ENCODE measurements around the gene DYNC1LI2.
"Not testable (repeated sequence)": the region's sequence is repeated elsewhere in the genome, so short reads cannot be mapped to it uniquely, and the experiment has no call there.

Gene DYNC1LI2

GRCh38 chr16:66690106-66690847 lies 61.1 kb downstream of the DYNC1LI2 start:
- Histone ChIP-seq H3K27me3 (ENCODE audit: control insufficient read depth in 1 of 2, insufficient read depth in 2 of 2, low read length in 2 of 2) (no peaks in the 10 kb centered on the region), H3K36me3 (ENCODE audit: control insufficient read depth in 1 of 2, insufficient read depth in 2 of 2, low read length in 2 of 2) (no peaks in the 10 kb centered on the region), H3K27ac (ENCODE audit: low read depth, low read length) (no peak overlapping the region), H3K9me3 (ENCODE audit: control insufficient read depth in 1 of 2, low read length in 2 of 2) (no peaks in the 10 kb centered on the region), H3K9ac (ENCODE audit: low read depth in 1 of 2, low read length in 2 of 2) (no peak overlapping the region), H3K4me3 (ENCODE audit: low read depth in 1 of 2, low read length in 2 of 2) (no peak overlapping the region), H3K4me1 (ENCODE audit: control insufficient read depth in 1 of 2, insufficient read depth in 2 of 2, low read length in 2 of 2) (peaks cover 14 to 25% of the 10 kb centered on the region in 2 donors)

- Histone ChIP-seq H3K4me3 (ENCODE audit: low read depth in 1 of 2, low read length in 2 of 2) (no peak overlapping the region), H3K27ac (ENCODE audit: low read depth, low read length) (no peak overlapping the region), H3K27me3 (ENCODE audit: control insufficient read depth in 1 of 2, insufficient read depth in 2 of 2, low read length in 2 of 2) (no peaks in the 10 kb centered on the region), H3K4me1 (ENCODE audit: control insufficient read depth in 1 of 2, insufficient read depth in 2 of 2, low read length in 2 of 2) (peaks cover 9 to 18% of the 10 kb centered on the region in 2 donors), H3K9me3 (ENCODE audit: control insufficient read depth in 1 of 2, low read length in 2 of 2) (no peaks in the 10 kb centered on the region), H3K9ac (ENCODE audit: low read depth in 1 of 2, low read length in 2 of 2) (no peak overlapping the region), H3K36me3 (ENCODE audit: control insufficient read depth in 1 of 2, insufficient read depth in 2 of 2, low read length in 2 of 2) (no peaks in the 10 kb centered on the region)
These were observed 62.1 kb downstream of the DYNC1LI2 start for GRCh38 chr16:66689282-66689681.

DNA sequence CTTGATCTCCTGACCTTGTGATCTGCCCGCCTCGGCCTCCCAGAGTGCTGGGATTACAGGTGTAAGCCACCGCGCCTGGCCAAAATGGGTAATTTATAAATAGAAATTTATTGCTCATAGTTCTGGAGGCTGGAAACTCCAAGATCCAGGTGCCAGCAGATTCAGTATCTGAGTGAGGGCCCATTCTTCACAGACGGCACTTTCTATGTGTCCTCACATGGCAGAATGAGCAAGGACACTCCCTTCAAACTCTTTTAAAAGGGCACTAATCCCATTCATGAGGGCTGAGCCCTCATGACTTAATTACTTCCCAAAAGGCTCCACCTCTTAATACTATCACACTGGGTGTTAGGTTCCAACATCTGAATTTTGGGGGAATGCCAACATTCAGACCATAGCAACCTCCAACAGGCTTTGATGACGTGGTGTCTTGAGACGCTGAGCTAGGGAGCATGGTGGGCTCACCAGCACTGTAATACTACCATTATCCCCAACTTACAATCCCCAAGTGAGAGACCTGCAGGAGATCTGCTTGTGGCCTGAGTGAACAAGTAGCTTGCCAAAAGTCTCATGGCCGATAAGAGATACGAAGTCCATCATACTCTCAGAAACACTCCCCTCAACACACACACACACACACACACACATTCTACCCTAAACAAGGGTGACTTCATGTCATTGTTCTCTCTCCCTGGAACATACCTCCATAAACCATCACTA lies 63.3 kb downstream of the DYNC1LI2 start:
- H3K27me3 ChIP-seq (ENCODE audit: control insufficient read depth in 1 of 2, insufficient read depth in 2 of 2, low read length in 2 of 2) = no peaks in the 10 kb centered on the region
- H3K4me1 ChIP-seq (ENCODE audit: control insufficient read depth in 1 of 2, insufficient read depth in 2 of 2, low read length in 2 of 2) = peaks cover 9 to 18% of the 10 kb centered on the region in 2 donors
- no peak overlapping the region for H3K27ac ChIP-seq (ENCODE audit: low read depth, low read length)
- H3K9me3 ChIP-seq (ENCODE audit: control insufficient read depth in 1 of 2, low read length in 2 of 2) = no peaks in the 10 kb centered on the region
- H3K4me3 ChIP-seq (ENCODE audit: low read depth in 1 of 2, low read length in 2 of 2) = no peak overlapping the region
- H3K36me3 ChIP-seq (ENCODE audit: control insufficient read depth in 1 of 2, insufficient read depth in 2 of 2, low read length in 2 of 2) = no peaks in the 10 kb centered on the region
- no peak overlapping the region for H3K9ac ChIP-seq (ENCODE audit: low read depth in 1 of 2, low read length in 2 of 2)

DNA sequence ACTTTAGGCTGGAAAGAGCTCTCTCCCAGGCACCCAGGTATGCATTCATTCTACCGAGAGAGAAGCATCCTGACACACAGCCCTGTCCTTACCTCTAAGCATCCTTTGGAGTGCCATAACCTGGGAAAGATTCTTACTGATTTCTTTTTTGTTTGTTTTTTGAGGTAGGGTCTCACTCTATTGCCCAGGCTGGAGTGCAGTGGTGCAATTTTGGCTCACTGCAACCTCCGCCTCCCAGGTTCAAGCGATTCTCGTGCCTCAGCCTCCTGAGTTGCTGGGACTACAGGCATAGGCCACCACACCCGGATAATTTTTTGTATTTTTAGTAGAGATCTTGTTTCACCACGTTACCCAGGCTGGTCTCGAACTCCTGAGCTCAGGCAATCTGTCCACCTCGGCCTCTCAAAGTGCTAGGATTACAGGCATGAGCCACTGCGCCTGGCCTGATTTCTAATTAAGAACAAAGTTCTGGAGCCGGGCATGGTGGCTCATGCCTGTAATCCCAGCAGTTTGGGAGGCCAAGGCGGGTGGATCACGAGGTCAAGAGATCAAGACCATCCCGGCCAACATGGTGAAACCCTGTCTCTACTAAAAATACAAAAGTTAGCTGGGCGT lies 65.8 kb downstream of the DYNC1LI2 start:
- not testable (repeated sequence) for H3K27me3 ChIP-seq (ENCODE audit: control insufficient read depth in 1 of 2, insufficient read depth in 2 of 2, low read length in 2 of 2); H3K4me3 ChIP-seq (ENCODE audit: low read depth in 1 of 2, low read length in 2 of 2); H3K36me3 ChIP-seq (ENCODE audit: control insufficient read depth in 1 of 2, insufficient read depth in 2 of 2, low read length in 2 of 2); H3K9ac ChIP-seq (ENCODE audit: low read depth in 1 of 2, low read length in 2 of 2); H3K9me3 ChIP-seq (ENCODE audit: control insufficient read depth in 1 of 2, low read length in 2 of 2); H3K27ac ChIP-seq (ENCODE audit: low read depth, low read length)
- H3K4me1 ChIP-seq (ENCODE audit: control insufficient read depth in 1 of 2, insufficient read depth in 2 of 2, low read length in 2 of 2) = peaks cover under 1 to 11% of the 10 kb centered on the region in 2 donors

DNA sequence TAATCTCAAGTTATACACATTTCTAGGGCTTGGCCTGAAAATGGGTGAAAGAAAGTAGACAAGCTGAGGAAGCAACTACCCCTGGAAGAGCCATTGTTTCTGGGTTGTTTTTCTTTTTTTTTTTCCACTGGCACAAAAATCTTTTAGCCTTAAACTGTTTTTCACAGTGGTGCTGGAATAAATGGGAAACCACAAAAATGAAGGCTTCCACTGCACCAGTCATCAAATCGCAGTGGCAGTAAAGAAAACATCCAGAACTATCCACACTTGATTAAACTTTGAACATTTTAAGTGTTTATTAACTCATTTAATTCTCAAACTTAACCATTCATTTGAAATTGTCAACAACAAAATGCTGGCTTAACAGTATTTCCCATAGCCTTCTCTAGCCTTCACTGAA lies 69.1 kb downstream of the DYNC1LI2 start:
- H3K27me3 ChIP-seq (ENCODE audit: control insufficient read depth in 1 of 2, insufficient read depth in 2 of 2, low read length in 2 of 2) = no peaks in the 10 kb centered on the region
- H3K36me3 ChIP-seq (ENCODE audit: control insufficient read depth in 1 of 2, insufficient read depth in 2 of 2, low read length in 2 of 2) = peaks cover 0 to 3% of the 10 kb centered on the region in 2 donors
- H3K27ac ChIP-seq (ENCODE audit: low read depth, low read length) = no peak overlapping the region
- no peak overlapping the region for H3K4me3 ChIP-seq (ENCODE audit: low read depth in 1 of 2, low read length in 2 of 2)
- H3K9me3 ChIP-seq (ENCODE audit: control insufficient read depth in 1 of 2, low read length in 2 of 2) = no peaks in the 10 kb centered on the region
- H3K9ac ChIP-seq (ENCODE audit: low read depth in 1 of 2, low read length in 2 of 2) = no peak overlapping the region
- no peaks in the 10 kb centered on the region for H3K4me1 ChIP-seq (ENCODE audit: control insufficient read depth in 1 of 2, insufficient read depth in 2 of 2, low read length in 2 of 2)

DNA sequence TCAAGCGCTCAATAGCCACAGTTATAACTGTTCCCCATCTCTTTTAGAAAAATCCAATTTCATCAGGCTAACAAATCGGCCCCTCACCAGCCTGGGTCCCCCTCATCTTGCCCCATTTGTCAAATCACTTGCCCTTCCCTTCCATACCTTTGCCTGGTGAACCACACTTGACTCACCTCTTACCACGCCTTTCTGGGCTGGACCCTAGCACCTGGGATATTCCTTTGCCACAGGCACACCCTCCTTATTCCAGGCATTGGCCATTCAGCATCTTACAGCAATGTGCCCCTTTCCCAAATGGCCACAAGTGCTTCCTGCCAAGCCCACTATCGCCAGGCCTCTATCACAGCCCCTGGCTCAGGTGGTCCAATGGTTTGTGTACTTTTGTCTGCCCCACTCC lies 69.7 kb downstream of the DYNC1LI2 start:
- Histone ChIP-seq H3K27me3 (ENCODE audit: control insufficient read depth in 1 of 2, insufficient read depth in 2 of 2, low read length in 2 of 2) (no peaks in the 10 kb centered on the region), H3K4me1 (ENCODE audit: control insufficient read depth in 1 of 2, insufficient read depth in 2 of 2, low read length in 2 of 2) (no peaks in the 10 kb centered on the region), H3K9ac (ENCODE audit: low read depth in 1 of 2, low read length in 2 of 2) (no peak overlapping the region), H3K4me3 (ENCODE audit: low read depth in 1 of 2, low read length in 2 of 2) (no peak overlapping the region), H3K9me3 (ENCODE audit: control insufficient read depth in 1 of 2, low read length in 2 of 2) (no peaks in the 10 kb centered on the region), H3K36me3 (ENCODE audit: control insufficient read depth in 1 of 2, insufficient read depth in 2 of 2, low read length in 2 of 2) (peaks cover 0 to 5% of the 10 kb centered on the region in 2 donors), H3K27ac (ENCODE audit: low read depth, low read length) (no peak overlapping the region)

DNA sequence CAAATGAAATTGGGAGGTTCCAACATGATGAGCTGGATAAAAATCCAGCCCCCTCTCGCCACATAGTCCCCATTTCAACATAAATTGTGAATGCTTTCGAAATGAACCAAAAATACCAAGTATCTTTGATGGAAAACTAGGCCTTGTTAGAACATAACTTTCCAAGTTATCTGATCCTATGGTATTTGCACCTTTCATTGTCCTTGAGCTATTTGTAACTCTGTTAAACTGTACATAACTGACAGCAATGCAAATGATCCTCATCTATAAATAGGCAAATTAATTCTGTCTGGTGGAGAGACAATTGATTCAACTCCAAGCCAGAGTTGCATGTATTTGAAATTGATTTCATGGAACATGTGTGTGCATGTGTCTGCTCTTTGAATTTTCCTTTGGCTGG lies 73.1 kb downstream of the DYNC1LI2 start:
- Histone ChIP-seq H3K36me3 (ENCODE audit: control insufficient read depth in 1 of 2, insufficient read depth in 2 of 2, low read length in 2 of 2) (peaks cover 0 to 5% of the 10 kb centered on the region in 2 donors), H3K9ac (ENCODE audit: low read depth in 1 of 2, low read length in 2 of 2) (no peak overlapping the region), H3K4me3 (ENCODE audit: low read depth in 1 of 2, low read length in 2 of 2) (no peak overlapping the region), H3K27ac (ENCODE audit: low read depth, low read length) (no peak overlapping the region), H3K27me3 (ENCODE audit: control insufficient read depth in 1 of 2, insufficient read depth in 2 of 2, low read length in 2 of 2) (no peaks in the 10 kb centered on the region), H3K9me3 (ENCODE audit: control insufficient read depth in 1 of 2, low read length in 2 of 2) (no peaks in the 10 kb centered on the region), H3K4me1 (ENCODE audit: control insufficient read depth in 1 of 2, insufficient read depth in 2 of 2, low read length in 2 of 2) (no peaks in the 10 kb centered on the region)

DNA sequence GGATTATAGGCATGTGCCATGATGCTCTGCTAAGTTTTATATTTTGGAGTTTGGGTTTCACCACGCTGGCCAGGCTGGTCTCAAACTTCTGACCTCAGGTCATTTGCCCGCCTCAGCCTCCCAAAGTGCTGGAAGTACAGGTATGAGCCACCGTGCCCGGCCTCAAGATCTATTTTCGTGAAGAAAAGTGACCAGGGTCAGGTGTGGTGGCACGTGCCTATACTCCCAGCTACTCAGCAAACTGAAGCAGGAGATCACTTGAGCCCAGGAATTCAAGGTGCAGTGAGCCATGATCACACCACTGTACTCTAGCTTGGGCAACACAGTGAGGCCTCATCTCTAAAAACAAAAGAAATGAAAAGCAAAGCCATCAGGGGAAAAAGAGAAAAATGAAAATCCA lies 73.6 kb downstream of the DYNC1LI2 start:
- peaks cover 0 to 5% of the 10 kb centered on the region in 2 donors for H3K36me3 ChIP-seq (ENCODE audit: control insufficient read depth in 1 of 2, insufficient read depth in 2 of 2, low read length in 2 of 2)
- no peaks in the 10 kb centered on the region for H3K9me3 ChIP-seq (ENCODE audit: control insufficient read depth in 1 of 2, low read length in 2 of 2)
- H3K27ac ChIP-seq (ENCODE audit: low read depth, low read length) = no peak overlapping the region
- H3K9ac ChIP-seq (ENCODE audit: low read depth in 1 of 2, low read length in 2 of 2) = no peak overlapping the region
- H3K4me1 ChIP-seq (ENCODE audit: control insufficient read depth in 1 of 2, insufficient read depth in 2 of 2, low read length in 2 of 2) = no peaks in the 10 kb centered on the region
- no peaks in the 10 kb centered on the region for H3K27me3 ChIP-seq (ENCODE audit: control insufficient read depth in 1 of 2, insufficient read depth in 2 of 2, low read length in 2 of 2)
- H3K4me3 ChIP-seq (ENCODE audit: low read depth in 1 of 2, low read length in 2 of 2) = no peak overlapping the region

DNA sequence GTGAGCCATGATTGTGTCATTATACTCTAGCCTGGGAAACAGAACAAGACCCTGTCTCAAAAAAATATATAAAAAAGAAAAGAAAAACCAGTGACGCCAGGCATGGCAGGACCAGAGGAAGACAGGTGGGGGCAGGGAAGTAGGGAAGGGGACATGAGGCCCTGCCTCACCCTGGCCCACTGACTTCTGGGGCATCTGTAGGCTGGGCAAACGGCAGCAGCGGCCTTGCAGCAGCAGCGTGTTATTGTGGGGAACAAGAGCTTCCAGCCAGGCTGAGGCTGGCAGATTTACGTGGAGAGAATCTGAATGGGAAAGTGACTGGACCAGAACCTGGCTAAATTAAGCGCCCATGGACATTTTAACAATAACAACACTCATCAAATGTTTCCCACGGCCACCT lies 74.2 kb downstream of the DYNC1LI2 start:
- H3K9me3 ChIP-seq (ENCODE audit: control insufficient read depth in 1 of 2, low read length in 2 of 2) = no peaks in the 10 kb centered on the region
- no peak overlapping the region for H3K9ac ChIP-seq (ENCODE audit: low read depth in 1 of 2, low read length in 2 of 2)
- H3K27ac ChIP-seq (ENCODE audit: low read depth, low read length) = no peak overlapping the region
- no peak overlapping the region for H3K4me3 ChIP-seq (ENCODE audit: low read depth in 1 of 2, low read length in 2 of 2)
- H3K4me1 ChIP-seq (ENCODE audit: control insufficient read depth in 1 of 2, insufficient read depth in 2 of 2, low read length in 2 of 2) = no peaks in the 10 kb centered on the region
- H3K27me3 ChIP-seq (ENCODE audit: control insufficient read depth in 1 of 2, insufficient read depth in 2 of 2, low read length in 2 of 2) = no peaks in the 10 kb centered on the region
- peaks cover 0 to 5% of the 10 kb centered on the region in 2 donors for H3K36me3 ChIP-seq (ENCODE audit: control insufficient read depth in 1 of 2, insufficient read depth in 2 of 2, low read length in 2 of 2)

DNA sequence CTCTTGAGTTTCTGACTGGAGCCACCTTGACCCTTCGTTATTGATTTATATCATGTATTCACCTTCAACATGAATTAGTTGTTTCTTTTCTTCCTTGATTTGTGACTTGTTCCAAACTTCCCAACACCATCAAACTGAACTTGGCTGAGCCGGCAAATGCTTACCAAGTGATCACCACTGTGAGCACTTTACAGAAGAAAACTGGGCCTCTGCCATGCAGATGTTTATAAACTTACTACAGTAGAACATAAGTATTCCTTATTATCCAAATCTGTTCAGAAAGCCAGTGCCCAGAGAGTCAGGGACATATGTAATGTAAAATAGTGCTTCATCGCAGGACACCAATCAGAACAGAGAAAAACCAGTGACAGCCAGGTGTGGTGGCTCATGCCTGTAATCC lies 74.8 kb downstream of the DYNC1LI2 start:
- H3K9me3 ChIP-seq (ENCODE audit: control insufficient read depth in 1 of 2, low read length in 2 of 2) = no peaks in the 10 kb centered on the region
- H3K4me1 ChIP-seq (ENCODE audit: control insufficient read depth in 1 of 2, insufficient read depth in 2 of 2, low read length in 2 of 2) = no peaks in the 10 kb centered on the region
- no peak overlapping the region for H3K27ac ChIP-seq (ENCODE audit: low read depth, low read length)
- H3K27me3 ChIP-seq (ENCODE audit: control insufficient read depth in 1 of 2, insufficient read depth in 2 of 2, low read length in 2 of 2) = no peaks in the 10 kb centered on the region
- peaks cover 0 to 5% of the 10 kb centered on the region in 2 donors for H3K36me3 ChIP-seq (ENCODE audit: control insufficient read depth in 1 of 2, insufficient read depth in 2 of 2, low read length in 2 of 2)
- H3K9ac ChIP-seq (ENCODE audit: low read depth in 1 of 2, low read length in 2 of 2) = peak overlapping the region in 1 of 2 donors; percentile 11
- H3K4me3 ChIP-seq (ENCODE audit: low read depth in 1 of 2, low read length in 2 of 2) = no peak overlapping the region

Data from duodenal mucosa (tissue), 2 donors.